AG10803 (cell line): Measurements from ENCODE around the gene ZNF804A.
"Not testable (repeated sequence)": the region's sequence is repeated elsewhere in the genome, so short reads cannot be mapped to it uniquely, and the experiment has no call there.

Experiments
- DNase-seq: peaks from one replicate; pipeline ENCODE4 v3.0.0; 2010; ENCODE audit warnings: low read depth
- H3K4me3 ChIP-seq: 2 replicates; pipeline ENCODE4 v1.5.1; 2011; ENCODE audit warnings: mild to moderate bottlenecking, low read length, control low read depth
- CTCF ChIP-seq: conservative IDR thresholded peaks from 2 replicates; pipeline ENCODE4 v1.5.1; 2011; ENCODE audit warnings: mild to moderate bottlenecking, low read length, control low read depth, inconsistent platforms

The ZNF804A gene

DNA sequence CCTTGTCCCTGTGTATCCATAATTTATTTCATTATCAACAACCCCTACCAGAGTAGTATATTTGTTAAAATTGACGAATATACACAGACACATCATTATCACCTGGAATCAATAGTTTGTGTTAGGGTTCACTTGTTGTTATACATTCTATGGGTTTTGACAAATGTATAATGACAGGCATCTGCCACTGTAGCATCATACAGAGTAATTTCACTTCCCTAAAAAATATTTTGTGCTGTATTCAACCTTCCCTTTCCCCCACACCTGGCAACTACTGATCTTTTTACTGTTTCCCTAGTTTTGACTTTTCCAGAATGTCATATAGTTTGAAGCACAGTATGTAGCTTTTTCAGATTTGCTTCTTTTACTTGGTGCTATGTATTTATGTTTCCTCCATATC, 132.0 kb downstream of the ZNF804A start:
- TF ChIP-seq CTCF = no peak
- DNase-seq = no peak
- no peak overlapping the region for H3K4me3 ChIP-seq

DNA sequence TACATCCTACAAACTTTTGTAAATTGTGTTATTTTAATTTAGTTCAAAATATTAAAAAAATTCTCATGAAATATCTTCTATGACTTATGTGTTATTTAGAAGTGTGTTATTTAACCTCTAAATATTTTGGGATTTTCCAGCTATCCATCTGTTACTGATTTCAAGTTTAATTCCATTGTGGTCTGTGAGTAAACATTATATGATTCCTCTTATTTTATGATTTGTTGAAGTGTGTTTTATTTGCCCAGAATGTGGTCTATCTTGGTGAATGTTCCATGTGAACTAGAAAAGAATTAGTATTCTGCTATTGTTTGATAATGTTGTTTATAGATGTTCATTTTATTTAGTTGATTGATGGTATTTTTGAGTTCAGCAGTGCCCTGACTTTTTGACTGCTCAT, 136.0 kb downstream of the ZNF804A start:
- DNase-seq = no peak
- no peak overlapping the region for H3K4me3 ChIP-seq
- no peak for TF ChIP-seq CTCF

- no peak for DNase-seq
- no peak for TF ChIP-seq CTCF
- no peak overlapping the region for H3K4me3 ChIP-seq
Observed at GRCh38 chr2:184735611-184736010, 137.3 kb downstream of the ZNF804A start.

DNA sequence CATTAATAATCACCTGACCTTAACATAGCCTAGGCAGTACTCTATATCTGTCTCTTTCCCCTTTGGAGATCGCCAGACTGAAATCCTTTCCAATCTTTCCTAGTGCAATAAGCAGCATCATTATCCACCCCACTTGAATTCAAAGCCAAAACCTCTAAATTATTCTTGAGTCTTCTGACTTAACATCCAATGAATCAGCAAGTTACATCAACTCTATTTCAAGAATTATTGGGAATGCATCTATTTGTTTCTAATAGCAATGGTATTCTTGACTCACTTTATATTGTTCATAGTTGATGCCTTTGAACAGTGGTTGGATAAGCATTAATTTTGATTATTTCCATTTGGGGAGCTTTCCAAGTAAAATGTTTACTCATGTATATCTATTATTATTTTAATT, 144.8 kb downstream of the ZNF804A start:
- no peak for DNase-seq
- no peak overlapping the region for H3K4me3 ChIP-seq
- TF ChIP-seq CTCF = no peak

GRCh38 chr2:184756161-184756560, 157.8 kb downstream of the ZNF804A start:
- no peak overlapping the region for H3K4me3 ChIP-seq
- no peak for DNase-seq
- no peak for TF ChIP-seq CTCF

GRCh38 chr2:184756885-184757284, 158.6 kb downstream of the ZNF804A start:
- no peak overlapping the region for H3K4me3 ChIP-seq
- TF ChIP-seq CTCF = no peak
- DNase-seq = no peak

- not testable (repeated sequence) for H3K4me3 ChIP-seq, DNase-seq
Observed at GRCh38 chr2:184759557-184760255, 161.4 kb downstream of the ZNF804A start.

DNA sequence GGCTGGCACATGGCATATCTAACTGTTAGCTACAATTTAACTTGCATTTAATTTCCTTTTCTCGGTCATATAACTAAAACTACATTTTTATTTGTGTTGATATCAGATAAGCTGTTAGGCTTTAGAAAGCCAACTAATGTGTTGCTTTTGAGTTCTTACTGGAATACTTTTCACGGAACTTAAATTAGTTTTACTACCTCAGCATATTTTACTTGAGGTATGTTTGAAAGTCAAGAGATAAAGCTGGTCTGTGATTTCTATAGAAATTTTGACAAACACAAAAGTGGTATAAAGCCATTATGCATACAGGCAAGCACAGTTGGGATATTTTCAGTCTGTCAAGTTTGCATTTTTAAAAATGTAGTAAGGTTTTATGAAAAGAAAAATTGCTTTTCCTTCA, 162.6 kb downstream of the ZNF804A start:
- no peak overlapping the region for H3K4me3 ChIP-seq
- no peak for TF ChIP-seq CTCF
- no peak for DNase-seq
